SU-DHL-6 (cell line): Measurements from ENCODE around the gene TSPAN18.

Experiments used
- H2AFZ ChIP-seq: fragments of 200-600 bp; sonication (generic); 2 replicates; pipeline ENCODE4 v1.6.1; 2014; ENCODE audit warnings: low read depth, mild to moderate bottlenecking, moderate library complexity, mixed read lengths, antibody characterized with exemption, low read length; ENCODE audit not compliant: severe bottlenecking
- H3F3A ChIP-seq: fragments of 200-600 bp; shearing (Covaris generic); 2 replicates; pipeline ENCODE4 v1.6.0; 2016; ENCODE audit warnings: antibody characterized with exemption, mild to moderate bottlenecking; ENCODE audit not compliant: insufficient read depth
- H3K27ac ChIP-seq: fragments of 200-600 bp; sonication (generic); 2 replicates; pipeline ENCODE4 v1.5.1; 2016; ENCODE audit warnings: low read depth, mild to moderate bottlenecking, low read length, moderate library complexity, mixed read lengths
- H3K27me3 ChIP-seq: fragments of 200-600 bp; sonication (generic), shearing (Covaris generic); 2 replicates; pipeline ENCODE4 v1.6.0; 2014; ENCODE audit warnings: mild to moderate bottlenecking, low read length
- H3K36me3 ChIP-seq: fragments of 200-600 bp; sonication (generic); 2 replicates; pipeline ENCODE4 v1.6.1; 2014; ENCODE audit warnings: mild to moderate bottlenecking, low read length, mixed read lengths
- H3K4me2 ChIP-seq: fragments of 300-600, 200-600 bp; shearing (Covaris generic), sonication (generic); 2 replicates; pipeline ENCODE4 v1.6.0; 2014; ENCODE audit warnings: low read length, low read depth, mild to moderate bottlenecking; ENCODE audit not compliant: poor library complexity, severe bottlenecking
- H3K4me3 ChIP-seq: fragments of 200-600 bp; sonication (generic); 2 replicates; pipeline ENCODE4 v1.5.1; 2014; ENCODE audit warnings: antibody characterized with exemption, low read length, mild to moderate bottlenecking, mixed read lengths; ENCODE audit not compliant: insufficient read depth, poor library complexity, severe bottlenecking
- H3K79me2 ChIP-seq: fragments of 200-600 bp; sonication (generic); 2 replicates; pipeline ENCODE4 v1.6.1; 2014; ENCODE audit warnings: mild to moderate bottlenecking, low read length, moderate library complexity; ENCODE audit not compliant: insufficient read depth
- H3K9ac ChIP-seq: fragments of 200-600 bp; sonication (generic); 2 replicates; pipeline ENCODE4 v1.7.0; 2014; ENCODE audit warnings: mild to moderate bottlenecking, low read length
- H3K9me2 ChIP-seq: fragments of 200-600 bp; sonication (generic); replicated peaks from 2 replicates; pipeline ENCODE4 v1.6.1; 2014; ENCODE audit warnings: low read length; ENCODE audit not compliant: insufficient read depth
- H3K9me3 ChIP-seq: fragments of 200-600 bp; sonication (generic); 2 replicates; pipeline ENCODE4 v1.6.1; 2014; ENCODE audit warnings: low read length, mixed read lengths; ENCODE audit not compliant: insufficient read depth
- H4K20me1 ChIP-seq: fragments of 200-600 bp; sonication (generic); 2 replicates; pipeline ENCODE4 v1.6.1; 2014; ENCODE audit warnings: low read depth, mild to moderate bottlenecking, antibody characterized with exemption, low read length, moderate library complexity, mixed read lengths
- CTCF ChIP-seq: fragments of 200-600 bp; sonication (generic); IDR thresholded peaks from one replicate; pipeline ENCODE4 v1.5.1; 2017; ENCODE audit warnings: antibody characterized with exemption, mild to moderate bottlenecking, low read length, moderate library complexity; ENCODE audit not compliant: insufficient read depth, poor library complexity, severe bottlenecking
- EZH2phosphoT487 ChIP-seq: fragments of 200-600 bp; sonication (generic), shearing (Covaris generic); conservative IDR thresholded peaks from 2 replicates; pipeline ENCODE4 v1.6.1; 2018; ENCODE audit warnings: mild to moderate bottlenecking, antibody characterized with exemption, low read length, moderate library complexity, mixed read lengths

Gene TSPAN18

DNA sequence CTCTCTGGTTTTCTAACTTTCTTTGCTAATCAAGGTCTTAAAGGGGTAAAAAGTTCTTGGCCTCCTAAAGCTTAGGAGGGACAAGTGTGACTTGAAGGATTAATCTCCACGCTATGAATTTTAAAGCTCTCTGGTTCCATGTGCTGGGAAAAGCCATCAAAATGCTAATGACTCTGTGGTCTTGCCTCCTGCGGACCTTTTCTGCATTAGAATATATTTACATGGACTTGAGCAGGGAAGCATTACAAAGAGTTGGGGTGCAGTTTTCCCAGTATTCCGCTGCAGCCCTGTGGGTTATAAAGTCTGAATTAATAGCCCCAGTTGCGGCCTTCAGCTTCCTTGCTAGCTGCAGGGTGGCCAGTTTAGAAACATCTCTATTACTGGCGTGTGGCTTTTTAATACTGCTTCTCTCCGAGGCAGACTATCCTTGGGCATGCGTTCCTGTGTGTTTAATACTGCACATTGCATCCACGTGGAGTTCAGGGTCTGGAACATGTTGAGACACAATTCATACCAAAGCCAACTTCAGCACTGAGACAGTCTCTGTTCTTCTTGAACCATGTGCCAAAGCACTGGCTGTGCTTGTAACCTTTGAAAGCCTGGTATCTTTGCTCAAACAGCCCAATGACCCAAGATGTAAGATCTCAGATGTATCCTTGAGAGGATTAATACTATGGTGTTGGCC, 27.3 kb downstream of the TSPAN18 start:
- H3K9me3 ChIP-seq = peaks cover 10% of the 10 kb centered on the region; the same call in 1 of the 2 replicates
- no peak overlapping the region for H3K9ac ChIP-seq
- no peaks in the 10 kb centered on the region for H4K20me1 ChIP-seq
- no peak overlapping the region for H3K27ac ChIP-seq
- no peaks in the 10 kb centered on the region for H3K9me2 ChIP-seq
- no peaks in the 10 kb centered on the region for H3K36me3 ChIP-seq
- no peak for TF ChIP-seq CTCF
- no peak for TF ChIP-seq EZH2phosphoT487
- H3F3A ChIP-seq = no peaks in the 10 kb centered on the region
- no peaks in the 10 kb centered on the region for H3K79me2 ChIP-seq
- H3K27me3 ChIP-seq = no peaks in the 10 kb centered on the region
- H3K4me2 ChIP-seq = no peak overlapping the region
- H2AFZ ChIP-seq = no peak overlapping the region
- H3K4me3 ChIP-seq = no peak overlapping the region

- Histone ChIP-seq H3F3A (no peaks in the 10 kb centered on the region), H3K79me2 (no peaks in the 10 kb centered on the region), H2AFZ (no peak overlapping the region), H3K4me2 (no peak overlapping the region), H3K36me3 (no peaks in the 10 kb centered on the region), H3K9ac (no peak overlapping the region), H3K9me2 (no peaks in the 10 kb centered on the region), H4K20me1 (no peaks in the 10 kb centered on the region), H3K4me3 (no peak overlapping the region), H3K9me3 (peaks cover 10% of the 10 kb centered on the region; the same call in 1 of the 2 replicates), H3K27ac (no peak overlapping the region), H3K27me3 (no peaks in the 10 kb centered on the region)
- no peak for TF ChIP-seq CTCF
These were observed 28.3 kb downstream of the TSPAN18 start for GRCh38 chr11:44754876-44755555.

GRCh38 chr11:44755556-44756523, 29.1 kb downstream of the TSPAN18 start:
- Histone ChIP-seq H3K4me2 (no peak overlapping the region), H3K27ac (no peak overlapping the region), H3K9me2 (no peaks in the 10 kb centered on the region), H3F3A (no peaks in the 10 kb centered on the region), H4K20me1 (no peaks in the 10 kb centered on the region), H3K27me3 (no peaks in the 10 kb centered on the region), H3K4me3 (no peak overlapping the region), H3K9ac (no peak overlapping the region), H3K36me3 (no peaks in the 10 kb centered on the region), H3K9me3 (peaks cover 10% of the 10 kb centered on the region; the same call in 1 of the 2 replicates), H2AFZ (no peak overlapping the region), H3K79me2 (no peaks in the 10 kb centered on the region)
- TF ChIP-seq CTCF (no peak), EZH2phosphoT487 (no peak)
